Measurements from ENCODE around the gene SLC6A18.

SLC6A18 gene

DNA sequence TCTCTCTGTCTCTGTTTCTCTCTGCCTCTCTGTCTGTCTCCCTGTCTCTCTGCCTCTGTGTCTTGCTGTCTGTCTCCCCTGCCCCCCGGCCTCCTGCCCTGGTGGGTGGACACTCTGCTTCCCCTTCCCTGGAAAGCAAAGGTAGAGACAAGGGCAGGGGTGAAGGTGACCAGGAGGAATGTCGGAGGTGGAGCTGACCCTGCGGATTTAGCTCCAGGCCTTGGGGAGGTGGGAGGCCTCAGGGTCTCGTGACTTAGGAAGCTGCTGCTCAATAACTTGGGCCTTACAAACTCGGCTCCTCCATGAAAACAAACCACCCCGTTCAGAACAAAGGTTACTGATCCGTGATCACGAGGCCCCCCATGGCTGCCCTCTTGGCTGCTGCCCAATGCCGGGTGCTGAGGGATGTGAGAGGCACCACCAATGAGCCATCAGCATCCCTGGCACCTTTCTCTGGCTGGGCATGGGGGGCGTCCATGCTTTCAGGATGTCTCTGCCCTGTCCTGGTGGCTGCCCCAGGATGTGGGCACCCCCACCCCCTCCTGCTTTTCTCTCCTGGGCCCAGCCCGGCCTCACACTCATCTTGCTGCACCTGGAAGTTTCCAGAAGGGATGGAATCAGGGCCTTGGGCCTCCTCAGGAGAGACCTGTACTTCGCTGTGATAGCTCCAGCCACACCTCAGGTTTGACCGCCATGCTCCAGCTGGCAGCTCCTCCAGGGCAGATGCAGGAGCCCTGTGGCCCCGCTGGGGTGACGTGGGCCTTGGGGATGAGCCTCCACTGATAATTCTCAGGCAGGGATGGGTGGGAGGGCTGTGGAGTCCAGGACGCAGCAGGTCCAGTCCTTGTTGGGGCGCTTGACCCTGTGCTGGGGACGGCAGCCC, 38.6 kb upstream of the SLC6A18 start:
- in situ Hi-C loops (cut with HindIII; ENCODE audit: low sequenced_read_pairs) = loop anchor here (5.0 kb wide), 3 partner anchors 34 to 86 kb away; no protein-coding TSS in a partner anchor

DNA sequence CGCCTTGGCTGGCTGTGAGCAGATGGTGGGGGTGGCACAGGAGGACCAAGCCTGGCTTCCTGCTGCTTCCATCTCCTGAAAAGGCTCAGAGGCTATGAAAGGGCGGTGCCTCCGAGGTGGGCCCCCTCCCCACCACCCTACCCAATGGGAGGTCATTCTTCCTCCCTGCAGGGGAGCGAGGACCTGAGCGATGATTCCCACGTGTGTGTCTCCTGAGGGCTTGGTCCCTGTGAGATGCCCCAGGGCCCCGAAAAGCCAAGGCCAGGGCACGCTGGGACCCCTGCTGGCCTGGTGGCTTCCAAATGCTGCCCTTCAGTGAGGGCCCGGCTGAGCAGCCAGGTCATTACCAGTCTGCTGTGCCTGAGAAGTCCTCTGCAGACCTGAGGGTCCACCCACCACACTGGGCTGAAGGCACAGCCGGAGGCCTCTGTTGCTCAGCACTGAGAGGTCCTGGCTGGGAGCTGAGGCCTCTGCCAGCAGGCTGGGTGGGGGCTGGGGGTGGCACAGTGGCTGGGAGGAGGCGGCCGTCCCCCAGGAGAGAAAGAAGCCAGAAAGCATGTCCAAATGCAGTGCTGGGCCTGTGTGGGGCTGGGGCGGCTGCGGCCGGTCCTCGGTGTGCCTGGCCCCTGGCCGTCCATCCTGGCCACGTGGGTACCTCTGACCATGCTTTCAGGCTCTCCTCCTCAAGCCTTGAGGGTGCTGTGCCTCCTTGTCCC, 37.8 kb upstream of the SLC6A18 start:
- in situ Hi-C loops (cut with HindIII; ENCODE audit: low sequenced_read_pairs) = loop anchor here (5.0 kb wide), 3 partner anchors 35 to 85 kb away; no protein-coding TSS in a partner anchor

- in situ Hi-C loops (cut with HindIII; ENCODE audit: low sequenced_read_pairs) = loop anchor here (5.0 kb wide), 3 partner anchors 36 to 84 kb away; no protein-coding TSS in a partner anchor
Measured at GRCh38 chr5:1187950-1188334, 37.2 kb upstream of the SLC6A18 start.

GRCh38 chr5:1188464-1188863, 36.7 kb upstream of the SLC6A18 start:
- in situ Hi-C loops (cut with HindIII; ENCODE audit: low sequenced_read_pairs) = loop anchor here (5.0 kb wide), 3 partner anchors 36 to 84 kb away; no protein-coding TSS in a partner anchor

GRCh38 chr5:1189269-1189668, 35.9 kb upstream of the SLC6A18 start:
- in situ Hi-C loops (cut with HindIII; ENCODE audit: low sequenced_read_pairs) = loop anchor here (5.0 kb wide), 3 partner anchors 37 to 83 kb away; no protein-coding TSS in a partner anchor

GRCh38 chr5:1190278-1190677, 34.9 kb upstream of the SLC6A18 start:
- in situ Hi-C loops (cut with HindIII; ENCODE audit: low sequenced_read_pairs) = no loop called here

GRCh38 chr5:1190837-1191239, 34.3 kb upstream of the SLC6A18 start:
- in situ Hi-C loops (cut with HindIII; ENCODE audit: low sequenced_read_pairs) = no loop called here

DNA sequence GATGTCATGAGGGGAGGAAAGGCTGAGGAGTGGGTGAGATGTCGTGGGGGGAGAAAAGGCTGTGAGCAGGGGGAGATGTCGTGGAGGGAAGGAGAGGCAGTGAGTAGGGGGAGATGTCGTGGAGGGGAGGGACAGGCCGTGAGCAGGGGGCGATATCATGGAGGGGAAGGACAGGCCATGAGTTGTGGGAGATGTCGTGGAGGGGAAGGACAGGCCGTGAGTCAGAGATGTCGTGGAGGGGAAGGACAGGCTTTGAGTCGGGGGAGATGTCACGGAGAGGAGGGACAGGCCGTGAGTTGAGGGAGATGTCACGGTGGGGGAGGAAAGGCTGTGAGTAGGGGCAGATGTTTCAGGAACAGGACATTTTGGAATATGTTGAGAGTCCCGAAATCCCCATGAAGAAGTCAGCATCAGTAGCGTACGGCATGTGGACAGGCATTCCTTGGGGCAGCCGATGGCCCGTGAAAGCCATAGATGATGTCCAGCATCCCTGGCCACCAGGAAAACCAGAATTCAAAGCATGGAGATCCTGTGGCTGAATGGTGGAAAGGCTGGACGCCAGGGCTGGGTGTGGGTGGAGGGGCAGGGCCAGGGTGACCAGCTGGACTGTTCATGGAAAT, 32.1 kb upstream of the SLC6A18 start:
- in situ Hi-C loops (cut with HindIII; ENCODE audit: low sequenced_read_pairs) = no loop called here

DNA sequence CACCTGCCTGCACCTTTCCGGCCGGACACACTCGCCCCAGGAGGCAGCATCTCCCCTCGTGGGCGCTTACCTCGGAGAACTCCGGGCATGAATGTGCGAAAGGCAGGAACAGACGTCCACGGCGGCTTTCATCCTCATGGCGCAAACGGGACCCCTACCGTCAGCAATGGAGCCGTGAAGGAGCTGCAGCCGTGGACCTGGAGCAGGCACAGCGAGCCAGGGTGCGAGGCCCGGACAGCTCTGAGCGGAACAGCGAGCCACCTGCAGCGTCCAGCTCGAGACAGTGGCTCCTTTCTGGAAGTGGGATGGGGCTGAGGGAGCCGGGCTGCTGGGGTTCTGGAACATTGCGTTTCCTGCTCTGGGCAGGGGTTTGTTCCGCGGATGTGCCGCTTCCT, 31.6 kb upstream of the SLC6A18 start:
- in situ Hi-C loops (cut with HindIII; ENCODE audit: low sequenced_read_pairs) = no loop called here

- in situ Hi-C loops (cut with HindIII; ENCODE audit: low sequenced_read_pairs) = no loop called here
Measured at GRCh38 chr5:1194378-1194777, 30.8 kb upstream of the SLC6A18 start.

DNA sequence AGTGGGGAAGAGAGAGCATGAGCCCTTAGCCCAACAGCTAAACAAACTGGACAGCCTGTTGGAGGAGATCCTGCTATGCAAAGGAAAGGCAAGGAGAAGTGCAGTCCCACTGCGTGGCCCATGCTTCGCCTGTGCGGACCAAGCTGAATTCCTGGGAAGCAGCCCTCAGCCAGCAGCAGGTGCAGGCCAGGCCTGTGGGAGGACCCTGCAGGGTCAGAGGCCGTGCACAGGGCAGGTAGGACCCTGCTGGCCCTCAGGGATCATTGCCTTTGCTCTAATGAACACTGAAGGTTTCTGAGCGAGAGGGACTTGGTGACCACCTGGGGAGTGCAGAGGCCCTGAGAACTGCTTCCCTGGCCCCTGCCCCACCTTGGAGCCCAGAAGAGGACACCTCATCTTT, 29.7 kb upstream of the SLC6A18 start:
- in situ Hi-C loops (cut with HindIII; ENCODE audit: low sequenced_read_pairs) = no loop called here

DNA sequence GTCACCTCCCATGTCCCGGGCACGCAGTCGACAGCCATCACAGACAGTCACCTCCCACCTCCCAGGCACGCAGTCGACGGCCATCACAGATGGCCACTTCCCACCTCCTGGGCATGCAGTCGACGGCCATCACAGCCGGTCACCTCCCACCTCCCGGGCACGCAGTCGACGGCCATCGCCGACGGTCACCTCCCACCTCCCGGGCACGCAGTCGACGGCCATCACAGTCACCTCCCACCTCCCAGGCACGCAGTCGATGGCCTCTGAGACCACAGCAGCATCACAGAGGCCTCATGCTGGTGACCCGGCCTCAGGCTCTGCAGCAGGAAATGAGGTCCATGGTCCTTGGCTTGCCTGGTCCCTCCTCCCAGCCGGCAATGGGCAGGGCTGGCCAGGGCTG, 29.3 kb upstream of the SLC6A18 start:
- in situ Hi-C loops (cut with HindIII; ENCODE audit: low sequenced_read_pairs) = no loop called here

- in situ Hi-C loops (cut with HindIII; ENCODE audit: low sequenced_read_pairs) = no loop called here
Measured at GRCh38 chr5:1196562-1196961, 28.6 kb upstream of the SLC6A18 start.

GRCh38 chr5:1197876-1198666, 27.1 kb upstream of the SLC6A18 start:
- in situ Hi-C loops (cut with HindIII; ENCODE audit: low sequenced_read_pairs) = no loop called here

DNA sequence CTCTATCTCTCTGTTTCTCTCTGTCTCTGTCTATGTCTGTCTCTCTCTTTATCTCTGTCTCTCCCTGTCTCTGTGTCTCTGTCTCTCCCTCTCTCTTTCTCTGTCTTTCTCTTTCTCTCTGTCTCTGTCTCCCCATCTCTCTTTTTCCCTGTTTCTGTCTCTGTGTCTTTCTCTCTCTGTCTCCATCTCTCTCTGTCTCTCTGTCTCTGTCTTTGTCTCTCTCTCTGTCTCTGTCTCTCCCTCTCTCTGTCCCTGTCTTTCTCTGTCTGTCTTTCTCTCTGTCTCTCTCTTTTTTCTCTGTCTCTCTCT, 25.9 kb upstream of the SLC6A18 start:
- in situ Hi-C loops (cut with HindIII; ENCODE audit: low sequenced_read_pairs) = no loop called here

DNA sequence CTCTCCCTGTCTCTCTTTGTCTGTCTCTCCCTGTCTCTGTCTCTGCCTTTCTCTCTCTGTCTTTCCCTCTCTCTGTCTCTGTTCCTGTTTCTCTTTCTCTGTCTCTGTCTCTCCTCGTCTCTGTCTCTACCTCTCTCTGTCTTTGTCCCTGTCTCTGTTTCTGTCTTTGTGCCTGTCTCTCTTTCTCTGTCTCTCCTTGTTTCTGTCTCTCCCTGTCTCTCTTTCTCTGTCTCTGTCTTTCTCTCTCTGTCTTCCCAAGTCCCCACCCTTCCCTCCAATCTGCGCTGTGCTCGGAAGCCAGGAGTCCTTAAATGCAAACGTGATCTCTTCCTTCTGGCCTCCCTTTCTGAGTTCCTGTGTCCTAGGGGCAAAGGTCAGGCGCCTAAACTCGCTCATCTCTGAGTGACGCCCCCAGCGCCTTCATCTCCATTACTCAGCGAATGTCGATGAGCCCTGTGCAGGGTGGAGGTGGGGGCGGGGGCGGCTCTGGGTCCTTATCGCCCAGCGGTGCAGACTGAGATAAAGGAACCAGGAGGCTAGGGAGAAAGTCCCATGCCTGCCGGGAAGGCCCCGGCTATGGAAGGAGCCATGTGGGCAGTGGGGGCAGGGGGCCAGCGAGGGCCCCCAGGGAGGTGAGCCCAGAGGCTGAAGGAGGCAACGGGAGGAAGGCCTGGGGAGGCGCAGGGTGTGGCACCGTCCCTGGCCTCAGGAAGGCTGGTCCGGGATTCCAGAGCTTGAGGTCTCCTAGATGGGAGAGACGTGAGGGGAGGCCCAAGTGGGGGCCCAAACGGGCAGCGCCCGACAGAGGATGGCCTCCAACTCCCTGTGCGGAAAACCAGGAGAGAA, 25.3 kb upstream of the SLC6A18 start:
- in situ Hi-C loops (cut with HindIII; ENCODE audit: low sequenced_read_pairs) = loop anchor here (5.0 to 10.0 kb wide), 2 partner anchors 37 to 235 kb away; no protein-coding TSS in a partner anchor

GRCh38 chr5:1200495-1201326, 24.5 kb upstream of the SLC6A18 start:
- in situ Hi-C loops (cut with HindIII; ENCODE audit: low sequenced_read_pairs) = loop anchor here (5.0 to 10.0 kb wide), 2 partner anchors 37 to 236 kb away; no protein-coding TSS in a partner anchor

DNA sequence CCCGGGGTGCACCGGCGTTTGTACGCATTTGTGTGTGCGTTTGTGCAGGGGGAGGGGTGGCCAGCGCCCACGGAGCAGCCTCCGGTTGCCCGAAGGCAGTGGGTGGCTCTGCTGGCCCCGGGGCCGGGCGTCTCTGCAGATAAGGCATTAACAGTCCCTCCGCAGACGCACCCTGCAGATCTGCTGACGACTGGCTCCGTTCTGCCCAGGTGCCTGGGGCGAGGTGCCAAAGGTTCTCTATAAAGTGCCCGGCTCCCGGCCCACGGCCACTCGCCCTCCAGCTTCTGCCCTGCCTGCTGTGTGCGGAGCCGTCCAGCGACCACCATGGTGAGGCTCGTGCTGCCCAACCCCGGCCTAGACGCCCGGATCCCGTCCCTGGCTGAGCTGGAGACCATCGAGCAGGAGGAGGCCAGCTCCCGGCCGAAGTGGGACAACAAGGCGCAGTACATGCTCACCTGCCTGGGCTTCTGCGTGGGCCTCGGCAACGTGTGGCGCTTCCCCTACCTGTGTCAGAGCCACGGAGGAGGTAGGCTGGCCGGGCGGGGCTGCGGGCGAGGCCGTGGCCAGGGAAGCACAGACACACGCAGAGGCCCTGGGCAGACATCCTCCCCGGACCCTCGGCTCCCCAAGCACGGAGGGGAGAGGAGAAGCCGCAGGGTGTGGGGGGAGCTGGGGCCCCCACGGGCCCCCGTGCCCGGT, 23.7 kb upstream of the SLC6A18 start, which contains the start of gene SLC6A19:
TSS of gene SLC6A19 (plus strand) at position 269 of the 699 bp plus-strand sequence. CDS start at position 325, 56 bp downstream.
- in situ Hi-C loops (cut with HindIII; ENCODE audit: low sequenced_read_pairs) = loop anchor here (5.0 to 10.0 kb wide), 2 partner anchors 36 to 237 kb away; no protein-coding TSS in a partner anchor

All from endothelial cell of hepatic sinusoid (primary cell).